T-helper 1 cell (primary cell): Measurements from ENCODE around the gene RGMB.

Source experiments
- DNase-seq, 5 donors: peaks; one replicate each; pipeline ENCODE4 v3.0.0-alpha.2; 2012 to 2020

The RGMB gene

DNA sequence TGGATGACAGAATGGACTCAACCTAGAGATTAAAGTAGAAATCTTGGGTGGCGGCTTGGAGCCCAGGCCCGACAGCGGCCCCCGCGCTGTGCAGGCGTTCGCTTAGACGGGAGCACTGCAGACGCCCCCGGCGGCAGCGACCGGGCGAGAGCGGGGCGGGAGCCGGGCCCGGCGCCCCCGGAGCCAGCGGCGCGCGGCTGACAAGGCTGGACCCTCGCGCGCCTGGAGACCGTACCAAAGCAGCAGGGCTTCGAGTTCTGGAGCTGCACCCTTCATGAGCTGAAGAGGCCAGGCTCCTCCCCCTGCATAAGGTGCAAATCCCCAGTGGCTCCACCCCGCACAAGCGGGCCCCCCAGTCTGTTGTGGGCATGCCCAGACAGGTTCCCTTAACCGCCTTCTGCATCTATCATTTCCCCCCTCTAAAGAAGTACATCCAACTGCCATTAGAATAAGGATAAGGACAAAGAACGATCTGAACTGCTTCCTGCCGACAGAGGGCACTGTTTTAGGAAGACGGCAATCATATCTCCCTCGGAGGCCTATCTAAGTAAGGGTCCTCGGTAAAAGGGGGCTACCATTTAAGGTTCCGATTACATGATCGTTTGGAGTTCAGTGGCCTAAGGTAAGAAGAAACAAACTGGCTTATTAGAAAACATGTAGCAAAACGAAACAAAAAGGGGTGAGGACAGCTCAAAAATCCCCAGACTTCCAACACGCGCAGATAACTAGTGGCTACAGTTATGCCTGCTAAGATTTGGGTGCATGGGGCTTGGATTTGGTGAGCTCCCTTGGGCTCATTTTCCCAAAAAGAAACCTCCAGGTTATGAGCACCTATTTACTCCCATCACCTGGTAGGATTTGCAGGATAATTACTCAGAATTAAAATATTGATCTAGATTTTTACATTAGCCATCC, 66.3 kb downstream of the RGMB start:
- DNase-seq, result peak in 1 of 5 donors; percentile 4

DNA sequence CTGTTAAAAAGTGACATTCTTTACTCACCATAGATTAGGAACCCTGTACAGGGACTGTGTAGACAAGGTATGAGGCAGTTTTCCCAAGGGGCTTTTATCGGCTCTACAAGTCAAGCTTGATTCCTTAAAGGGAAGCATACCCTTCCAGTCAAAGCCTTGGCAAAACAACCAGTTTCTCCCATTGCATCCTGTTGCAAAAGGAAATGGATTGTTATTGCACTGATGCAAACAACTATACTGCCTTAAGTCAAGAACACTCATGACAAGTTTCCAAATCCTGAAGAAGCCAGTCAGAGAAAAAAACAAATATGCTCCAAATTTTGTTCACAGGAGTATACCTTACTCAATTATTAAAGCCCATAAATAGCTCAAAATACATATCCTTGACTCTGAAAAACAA, 67.5 kb downstream of the RGMB start:
- DNase-seq, result no peak

DNA sequence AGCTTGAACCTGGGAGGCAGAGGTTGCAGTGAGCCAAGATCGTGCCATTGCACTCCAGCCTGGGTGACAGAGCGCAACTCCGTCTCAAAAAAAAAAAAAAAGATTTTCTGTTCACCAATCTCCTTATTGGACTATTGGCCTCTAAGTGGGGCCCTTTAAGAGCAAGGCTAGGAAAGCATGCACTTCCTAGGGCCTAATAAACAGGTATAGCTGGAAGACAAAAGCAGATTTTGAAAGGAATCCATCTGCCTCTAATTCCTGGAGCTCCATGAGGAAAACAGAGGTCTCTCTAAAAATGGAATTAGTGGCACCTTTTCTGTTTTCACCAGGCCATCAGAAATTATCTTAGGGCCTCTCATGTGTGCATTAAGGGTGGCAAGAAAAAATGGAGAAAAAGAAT, 70.0 kb downstream of the RGMB start:
- no peak for DNase-seq

DNA sequence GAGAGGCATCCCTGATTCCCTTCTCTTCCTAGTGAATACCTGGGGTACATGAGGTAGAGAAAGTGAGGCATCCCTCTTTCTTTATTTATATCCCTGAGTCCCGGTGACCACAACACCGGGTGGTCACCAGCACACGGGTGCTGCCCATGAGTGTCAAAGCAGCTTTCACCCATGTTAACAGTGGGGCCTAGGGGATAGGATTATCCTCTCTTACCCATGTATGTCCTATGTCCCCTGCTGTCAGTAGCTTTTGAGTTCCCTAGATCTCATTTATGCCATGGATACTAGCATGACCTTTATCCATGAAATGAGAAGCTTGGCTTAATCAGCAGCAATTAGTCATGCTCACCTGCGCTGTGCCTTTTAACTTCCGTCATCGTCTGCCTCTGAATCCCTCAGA, 71.4 kb downstream of the RGMB start:
- DNase-seq, result no peak

DNA sequence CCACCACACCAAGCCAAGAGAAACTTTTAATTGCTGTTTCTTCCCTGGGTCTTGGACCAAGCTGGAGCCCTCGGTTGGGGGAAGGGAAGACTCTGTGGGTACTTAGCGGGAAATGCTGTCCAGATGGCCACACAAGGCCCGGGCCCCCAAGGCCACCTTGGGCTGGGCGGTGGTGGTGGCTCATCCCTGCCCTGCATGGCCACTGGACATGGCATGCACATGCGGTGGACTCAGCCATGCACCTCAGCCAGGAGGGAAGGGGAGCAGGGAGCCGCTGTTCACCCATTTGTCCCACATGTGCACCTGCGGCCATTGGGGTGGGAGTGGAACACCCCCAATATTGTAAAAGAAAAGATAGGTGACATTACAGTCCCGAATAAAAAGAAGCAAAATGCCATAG, 72.4 kb downstream of the RGMB start:
- no peak for DNase-seq
